ENCODE results near the gene ANKRD53.

ANKRD53 gene

GRCh38 chr2:70966681-70967080 is 11.7 kb upstream of the ANKRD53 start:
- no peak for DNase-seq

DNA sequence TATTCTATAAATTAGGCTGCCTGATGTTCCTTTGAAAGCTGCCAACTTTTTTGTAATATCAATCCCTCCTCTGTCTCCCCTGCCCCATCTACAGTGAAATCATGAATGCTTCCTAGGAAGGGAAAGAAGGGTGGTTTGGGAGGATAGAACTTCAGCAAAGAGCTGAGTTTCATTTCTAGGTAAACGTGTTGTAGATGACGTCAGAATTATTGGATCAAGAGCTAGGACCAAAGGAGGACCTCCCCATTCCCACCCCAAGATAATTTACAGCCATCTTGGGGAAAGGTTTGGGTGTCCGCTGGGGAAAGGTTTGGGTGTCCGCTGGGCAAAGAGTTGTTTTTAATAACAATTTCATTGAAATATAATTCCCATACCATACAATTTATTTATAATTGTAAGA is 11.2 kb upstream of the ANKRD53 start:
- DNase-seq: no peak

DNA sequence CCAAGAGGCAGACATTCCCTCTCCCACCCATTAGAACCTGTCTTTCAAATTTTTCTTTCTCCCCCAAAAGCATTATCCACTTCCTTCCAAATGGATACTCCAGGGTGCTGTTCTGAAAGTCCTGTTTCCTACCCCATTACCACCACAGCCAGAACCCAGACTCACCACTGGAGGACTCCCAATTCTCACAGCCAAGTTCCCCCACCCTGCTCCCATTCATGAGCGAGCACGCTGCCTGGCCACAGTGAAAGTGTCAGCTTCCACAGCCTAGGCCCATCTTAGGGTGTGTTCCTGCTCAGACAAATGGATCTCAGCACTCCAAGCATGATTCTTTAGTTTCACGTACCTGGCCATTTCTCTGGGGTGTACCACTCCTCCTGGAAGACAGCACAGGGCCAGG is 3.8 kb upstream of the ANKRD53 start:
- DNase-seq: no peak

DNA sequence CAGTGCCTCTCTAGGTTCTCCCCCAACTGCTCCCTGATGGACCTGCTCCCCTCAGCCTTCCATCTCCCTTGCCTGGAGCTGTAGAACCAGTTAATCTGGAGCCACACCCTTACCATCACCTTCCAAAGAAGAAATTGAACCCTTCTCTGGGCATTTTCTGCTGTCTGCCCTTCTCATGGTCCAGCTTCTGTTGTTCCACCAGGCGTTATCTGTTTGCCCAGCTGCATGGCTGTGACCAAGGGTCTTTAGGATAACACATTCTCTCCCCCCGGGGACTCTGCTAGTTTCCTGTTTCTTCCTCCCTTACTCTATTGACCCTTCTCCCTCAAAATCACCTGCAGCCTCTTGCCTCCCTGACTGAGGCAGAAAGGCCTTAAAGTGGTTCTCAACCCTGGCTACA is 3.2 kb upstream of the ANKRD53 start:
- DNase-seq: no peak

DNA sequence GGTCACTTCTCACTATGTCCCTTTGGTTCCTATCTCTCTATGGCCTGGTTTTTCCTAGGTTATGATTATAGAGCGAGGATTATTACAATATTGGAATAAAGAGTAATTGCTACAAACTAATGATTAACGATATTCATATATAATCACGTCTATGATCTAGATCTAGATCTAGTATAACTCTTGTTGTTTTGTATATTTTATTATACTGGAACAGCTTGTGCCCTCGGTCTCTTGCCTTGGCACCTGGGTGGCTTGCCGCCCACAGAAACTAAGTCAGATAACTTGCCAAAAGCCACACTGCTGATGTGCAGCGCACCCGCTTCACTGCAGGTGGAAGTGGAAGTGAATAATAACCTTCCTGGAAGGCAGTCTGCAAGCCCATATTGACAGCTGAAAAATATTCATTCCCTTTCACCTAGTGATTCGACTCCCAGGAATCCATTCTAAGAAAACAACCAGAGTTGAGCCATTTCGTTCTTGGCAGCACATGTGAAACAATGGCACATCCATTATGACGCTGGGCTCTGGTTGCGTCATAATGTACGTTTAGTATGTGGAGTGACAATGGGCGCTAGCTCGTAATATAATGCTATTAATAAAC is 725 bp upstream of the ANKRD53 start:
- no peak for DNase-seq

DNA sequence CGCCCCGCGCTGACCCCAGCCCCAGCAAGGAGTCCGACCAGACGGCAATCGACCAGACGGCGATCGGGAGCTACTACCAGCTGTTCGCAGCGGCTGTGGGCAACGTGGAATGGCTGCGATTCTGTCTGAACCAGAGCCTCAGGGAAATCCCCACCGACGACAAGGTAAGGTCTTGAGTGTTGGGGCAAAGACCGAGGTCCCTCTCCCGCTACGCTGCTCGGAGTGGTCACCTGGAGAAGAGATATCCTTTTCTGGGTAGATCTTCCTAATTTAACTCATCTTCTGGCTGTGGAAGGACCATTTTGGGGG is 704 bp downstream of the ANKRD53 start:
- DNase-seq: no peak

GRCh38 chr2:70979626-70980025 is 1.2 kb downstream of the ANKRD53 start:
- no peak for DNase-seq

- no peak for DNase-seq
These were observed 3.0 kb downstream of the ANKRD53 start for GRCh38 chr2:70981421-70981820.

GRCh38 chr2:70981866-70982810 is 3.7 kb downstream of the ANKRD53 start:
- DNase-seq: no peak

DNA sequence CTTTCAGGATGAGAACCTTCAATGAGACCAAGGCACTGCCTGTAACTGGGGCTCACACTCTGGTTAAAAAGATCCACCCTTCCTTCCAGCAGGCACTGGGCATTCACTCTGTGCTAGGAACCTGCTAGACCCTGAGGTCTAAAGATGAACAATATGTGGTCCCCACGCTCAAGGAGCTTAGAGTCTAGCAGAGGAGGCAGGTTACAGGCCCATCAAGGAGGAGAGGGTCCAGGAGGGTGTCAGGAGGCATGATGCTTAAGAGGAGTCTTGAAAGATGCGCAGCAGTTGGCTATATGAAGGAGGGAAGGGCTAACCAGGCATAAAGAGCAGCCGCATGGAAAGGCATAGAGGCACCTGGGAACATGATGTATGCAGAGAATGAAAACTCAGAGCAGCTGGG is 4.5 kb downstream of the ANKRD53 start:
- no peak for DNase-seq

DNA sequence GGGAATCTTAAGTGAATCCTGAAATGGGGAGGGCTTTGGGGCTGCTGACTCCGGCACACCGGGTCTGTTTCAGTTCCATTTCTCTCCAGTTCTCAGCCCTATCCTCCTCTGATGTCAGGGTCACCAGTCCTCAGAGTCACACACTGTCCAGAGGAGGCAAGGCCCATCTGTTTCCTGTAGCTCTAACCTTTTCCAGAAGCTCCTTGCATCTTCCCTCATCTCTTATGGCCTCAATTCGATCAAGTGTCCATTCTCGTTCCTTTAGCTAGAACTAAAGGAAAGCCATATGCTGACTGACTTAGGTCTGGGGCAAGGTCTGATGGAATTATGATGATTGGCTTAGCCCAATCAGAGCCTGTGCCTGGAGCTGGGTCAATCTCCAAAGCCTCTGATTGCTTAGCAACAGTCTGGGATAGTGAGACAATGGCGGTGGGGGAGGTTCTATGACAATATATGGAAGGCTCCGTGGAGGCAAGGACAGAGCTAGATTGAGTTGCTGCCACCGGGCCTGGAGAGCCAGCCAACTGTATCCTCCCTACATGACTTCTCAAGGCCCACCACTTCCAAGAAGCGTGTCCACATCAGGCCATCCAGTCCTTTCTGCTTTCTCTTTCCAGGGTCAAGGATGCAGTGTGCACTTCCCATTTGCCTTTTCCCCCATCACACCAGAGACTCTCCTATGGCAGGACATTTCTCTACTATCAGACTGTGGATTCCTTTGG is 5.2 kb downstream of the ANKRD53 start:
- DNase-seq: no peak

DNA sequence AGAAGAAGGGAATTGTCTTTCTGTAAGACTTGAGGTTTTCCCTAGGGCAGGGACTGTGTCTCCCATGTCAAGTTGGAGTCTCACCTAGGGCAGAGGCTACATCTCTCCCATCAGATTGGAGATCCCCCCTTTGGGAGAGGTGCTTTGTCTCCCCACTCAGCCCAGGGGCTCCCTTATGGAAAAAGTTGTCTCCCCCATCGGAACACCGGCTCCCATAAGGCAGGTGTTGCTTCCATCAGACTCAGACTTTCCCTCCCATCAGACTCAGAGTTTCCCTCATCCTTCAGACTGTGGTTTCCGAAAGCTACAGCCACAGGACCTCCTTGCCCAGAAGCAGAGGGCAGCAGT is 5.8 kb downstream of the ANKRD53 start:
- no peak for DNase-seq

GRCh38 chr2:70984576-70985282 is 6.3 kb downstream of the ANKRD53 start:
- DNase-seq: peak; percentile 81

DNA sequence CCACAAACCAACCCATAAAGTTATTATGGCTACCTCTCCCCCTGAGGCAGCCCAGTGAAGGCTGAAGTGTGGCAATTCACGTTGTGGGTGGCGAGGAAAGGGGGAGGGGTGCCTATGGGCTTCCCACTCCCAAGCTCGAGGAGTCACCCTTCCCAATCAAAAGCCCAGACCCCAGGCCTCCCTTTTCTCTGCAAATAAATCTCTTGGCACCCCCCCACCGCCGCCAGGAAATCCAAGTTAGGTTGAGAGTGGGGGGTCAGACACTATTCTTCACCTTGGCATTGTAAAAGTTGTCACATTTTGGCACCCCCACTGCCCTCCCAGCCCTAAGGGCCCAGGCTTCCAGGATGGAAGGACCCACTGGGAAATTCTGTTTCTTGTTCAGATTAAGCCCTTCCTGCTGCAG is 6.9 kb downstream of the ANKRD53 start:
- no peak for DNase-seq

GRCh38 chr2:70985956-70986355 is 7.5 kb downstream of the ANKRD53 start:
- no peak for DNase-seq

GRCh38 chr2:70986499-70987189 is 8.2 kb downstream of the ANKRD53 start:
- DNase-seq: no peak

DNA sequence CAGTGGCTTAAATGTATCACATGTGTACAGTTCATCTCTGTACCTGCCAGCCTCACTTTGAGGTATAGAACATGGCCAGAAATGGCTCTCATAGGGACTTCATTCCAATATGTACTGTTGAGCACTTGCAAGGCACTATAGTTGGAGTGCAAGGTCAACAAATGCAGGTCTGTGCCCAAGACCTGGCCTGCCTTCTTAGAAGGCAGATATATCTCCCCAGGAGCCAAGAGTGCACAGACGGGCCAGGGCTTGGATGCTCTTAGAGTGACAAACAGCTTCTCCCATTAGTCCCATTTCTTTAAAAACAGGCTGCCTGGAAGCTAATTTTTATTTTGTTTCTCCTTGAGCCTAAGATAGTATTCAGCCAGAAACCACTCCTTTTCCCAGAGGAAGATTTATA is 9.0 kb downstream of the ANKRD53 start:
- no peak for DNase-seq

GRCh38 chr2:70988151-70988550 is 9.7 kb downstream of the ANKRD53 start:
- no peak for DNase-seq

GRCh38 chr2:70988726-70989648 is 10.6 kb downstream of the ANKRD53 start:
- DNase-seq: no peak

GRCh38 chr2:70990216-70990615 is 11.8 kb downstream of the ANKRD53 start:
- DNase-seq: no peak

DNA sequence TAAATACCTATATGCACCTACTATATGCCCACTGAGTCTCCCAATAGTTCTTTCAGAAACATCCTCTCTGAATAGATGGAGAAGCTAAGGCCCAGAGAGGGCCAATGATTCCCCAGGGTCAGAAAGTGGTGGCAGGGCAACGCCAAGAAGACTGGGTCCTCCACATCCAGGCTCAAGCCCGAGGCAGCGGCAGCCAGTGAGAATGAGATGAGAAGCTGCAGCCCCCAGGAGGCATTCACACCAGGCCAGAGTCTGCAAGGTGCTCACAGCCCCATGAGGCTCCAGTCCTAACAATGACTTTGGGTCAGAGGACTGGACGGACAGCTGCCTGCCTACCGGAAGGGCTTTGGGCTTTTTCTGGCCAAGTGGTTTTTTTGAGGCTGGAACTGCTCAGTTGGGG is 12.7 kb downstream of the ANKRD53 start:
- no peak for DNase-seq

DNA sequence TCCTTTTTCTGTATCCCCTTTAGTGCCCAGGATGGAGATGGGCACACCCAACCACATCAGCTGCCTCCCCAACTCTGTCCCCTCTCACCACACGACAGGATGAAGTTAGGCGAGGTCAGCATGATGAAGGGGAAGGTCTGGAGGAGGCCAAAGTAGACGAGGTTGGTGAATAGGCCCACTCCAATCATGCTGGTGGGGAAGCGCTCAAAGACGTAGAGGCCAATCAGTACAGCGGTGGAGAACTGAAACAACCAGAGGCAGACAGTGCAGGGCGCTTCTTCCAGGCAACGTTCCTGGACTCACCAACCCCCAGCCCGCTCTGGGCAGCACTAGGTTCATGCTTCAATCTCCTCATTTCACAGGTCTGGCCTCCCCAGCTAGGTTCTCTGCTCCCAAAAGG is 13.3 kb downstream of the ANKRD53 start:
- no peak for DNase-seq

All from activated CD4-positive, alpha-beta T cell treated with anti-CD3 and anti-CD28 coated beads, Interleukin-2, amount 50 U/mL, for 1 hour (primary cell).